Measurements from ENCODE around the gene ABHD4.
"Not testable (repeated sequence)": the region's sequence is repeated elsewhere in the genome, so short reads cannot be mapped to it uniquely, and the experiment has no call there.

Gene ABHD4

GRCh38 chr14:22627506-22628263 lies 29.6 kb downstream of the ABHD4 start:
- DNase-seq (ENCODE audit: low read depth), result no peak

GRCh38 chr14:22629361-22629760 lies 31.3 kb downstream of the ABHD4 start:
- no peak for DNase-seq (ENCODE audit: low read depth)

GRCh38 chr14:22630066-22630465 lies 32.0 kb downstream of the ABHD4 start:
- no peak for DNase-seq (ENCODE audit: low read depth)

GRCh38 chr14:22630486-22630885 lies 32.4 kb downstream of the ABHD4 start:
- DNase-seq (ENCODE audit: low read depth), result no peak

GRCh38 chr14:22634233-22634900 lies 36.3 kb downstream of the ABHD4 start:
- DNase-seq (ENCODE audit: low read depth), result no peak

- not testable (repeated sequence) for DNase-seq (ENCODE audit: low read depth)
Measured at GRCh38 chr14:22635980-22636379, 37.9 kb downstream of the ABHD4 start.

GRCh38 chr14:22640192-22640591 lies 42.1 kb downstream of the ABHD4 start:
- DNase-seq (ENCODE audit: low read depth), result no peak

- no peak for DNase-seq (ENCODE audit: low read depth)
Measured at GRCh38 chr14:22641846-22642245, 43.7 kb downstream of the ABHD4 start.

GRCh38 chr14:22644305-22644635 lies 46.2 kb downstream of the ABHD4 start, which contains the start of gene OR6J1:
Gene OR6J1 (minus strand): TSS chr14:22644352. CDS start chr14:22634811, 9,541 bp downstream.
- no peak for DNase-seq (ENCODE audit: low read depth)

- DNase-seq (ENCODE audit: low read depth), result no peak
Measured at GRCh38 chr14:22646570-22647254, 48.6 kb downstream of the ABHD4 start.

- no peak for DNase-seq (ENCODE audit: low read depth)
Measured at GRCh38 chr14:22648506-22648905, 50.4 kb downstream of the ABHD4 start.

GRCh38 chr14:22650046-22650739 lies 52.1 kb downstream of the ABHD4 start:
- DNase-seq (ENCODE audit: low read depth), result no peak

GRCh38 chr14:22650960-22651521 lies 52.9 kb downstream of the ABHD4 start:
- DNase-seq (ENCODE audit: low read depth), result no peak

- no peak for DNase-seq (ENCODE audit: low read depth)
Measured at GRCh38 chr14:22651586-22651985, 53.5 kb downstream of the ABHD4 start.

GRCh38 chr14:22653012-22653621 lies 55.0 kb downstream of the ABHD4 start:
- DNase-seq (ENCODE audit: low read depth), result peak; percentile 8

- no peak for DNase-seq (ENCODE audit: low read depth)
Measured at GRCh38 chr14:22656226-22656625, 58.1 kb downstream of the ABHD4 start.

- no peak for DNase-seq (ENCODE audit: low read depth)
Measured at GRCh38 chr14:22656945-22657731, 59.0 kb downstream of the ABHD4 start.

GRCh38 chr14:22657861-22658260 lies 59.8 kb downstream of the ABHD4 start:
- no peak for DNase-seq (ENCODE audit: low read depth)

- no peak for DNase-seq (ENCODE audit: low read depth)
Measured at GRCh38 chr14:22658946-22659345, 60.8 kb downstream of the ABHD4 start.

GRCh38 chr14:22660654-22661053 lies 62.6 kb downstream of the ABHD4 start:
- no peak for DNase-seq (ENCODE audit: low read depth)
